Smooth muscle cell (in vitro differentiated cells): Measurements from ENCODE around the gene SIL1. TPM values are rescaled to one million over a fixed set of nuclear protein-coding genes. Genes with fewer than 3 reads are reported as not detected.

Experiments used
- DNase-seq: peaks from one replicate; lab custom pipeline; 2025; ENCODE audit not compliant: unreplicated experiment; lab: John Stamatoyannopoulos, UW
- H2AFZ ChIP-seq: fragments of 200-600 bp; sonication (generic); 2 replicates; pipeline ENCODE4 v1.6.0; 2016; ENCODE audit warnings: antibody characterized with exemption, low read depth, mild to moderate bottlenecking
- H3F3A ChIP-seq: fragments of 200-600 bp; sonication (generic); 2 replicates; pipeline ENCODE4 v1.6.0; 2017; ENCODE audit warnings: antibody characterized with exemption, low read depth
- H3K27ac ChIP-seq: fragments of 200-600 bp; sonication (generic); 2 replicates; pipeline ENCODE4 v1.5.1; 2016; ENCODE audit warnings: low read depth, mild to moderate bottlenecking
- H3K27me3 ChIP-seq: fragments of 200-600 bp; sonication (generic); 2 replicates; pipeline ENCODE4 v1.6.1; 2016; ENCODE audit warnings: low read depth, mild to moderate bottlenecking
- H3K36me3 ChIP-seq: fragments of 200-600 bp; sonication (generic); 2 replicates; pipeline ENCODE4 v1.5.1; 2016; ENCODE audit warnings: low read depth
- H3K4me1 ChIP-seq: fragments of 200-600 bp; sonication (generic); 2 replicates; pipeline ENCODE4 v1.5.1; 2016; ENCODE audit warnings: low read depth
- H3K4me2 ChIP-seq: fragments of 200-600 bp; sonication (generic); 2 replicates; pipeline ENCODE4 v1.6.0; 2016; ENCODE audit warnings: mild to moderate bottlenecking
- H3K4me3 ChIP-seq: fragments of 200-600 bp; sonication (generic); 2 replicates; pipeline ENCODE4 v1.5.1; 2016; ENCODE audit warnings: mild to moderate bottlenecking
- H3K79me2 ChIP-seq: fragments of 200-600 bp; sonication (generic); 2 replicates; pipeline ENCODE4 v1.6.0; 2016; ENCODE audit warnings: low read depth, mild to moderate bottlenecking
- H3K9ac ChIP-seq: fragments of 200-600 bp; sonication (generic); 2 replicates; pipeline ENCODE4 v1.6.0; 2016; ENCODE audit warnings: low read depth
- H3K9me3 ChIP-seq: fragments of 200-600 bp; sonication (generic); replicated peaks from 2 replicates; pipeline ENCODE4 v1.5.1; 2016; ENCODE audit warnings: low read depth
- H4K20me1 ChIP-seq: fragments of 200-600 bp; sonication (generic); 2 replicates; pipeline ENCODE4 v1.6.0; 2016; ENCODE audit warnings: low read depth
- WGBS: methylation state at CpG from one replicate; pipeline ENCODE4 v1.1.7; 2016; ENCODE audit warnings: low lambda C conversion rate; 5-methylcytosine and 5-hydroxymethylcytosine counted together
- polyA plus RNA-seq: library from polyadenylated mRNA; unstranded; fragments of >200 nt; fragmentation: Nextera tagmentation; extraction: Ambion mirVana; gene quantifications from 2 replicates; pipeline ENCODE4 v1.2.1, GENCODE V29; 2016
- total RNA-seq: library from RNA; depleted of rRNA; stranded (reverse); fragments of >200 nt; gene quantifications from 2 replicates; pipeline ENCODE4 v1.2.3, GENCODE V29; 2014
- TF ChIP-seq, protein P1 (sequence below): fragments of 200-600 bp; sonication (generic); IDR thresholded peaks from 2 replicates; pipeline ENCODE4 v1.5.1; 2017; ENCODE audit warnings: borderline replicate concordance, mild to moderate bottlenecking, antibody characterized with exemption; ENCODE audit not compliant: insufficient read depth, poor library complexity, severe bottlenecking

The SIL1 gene
- total and polyA plus RNA-seq, 2 experiments from 2014 or later: 45.5 to 119 TPM

DNA sequence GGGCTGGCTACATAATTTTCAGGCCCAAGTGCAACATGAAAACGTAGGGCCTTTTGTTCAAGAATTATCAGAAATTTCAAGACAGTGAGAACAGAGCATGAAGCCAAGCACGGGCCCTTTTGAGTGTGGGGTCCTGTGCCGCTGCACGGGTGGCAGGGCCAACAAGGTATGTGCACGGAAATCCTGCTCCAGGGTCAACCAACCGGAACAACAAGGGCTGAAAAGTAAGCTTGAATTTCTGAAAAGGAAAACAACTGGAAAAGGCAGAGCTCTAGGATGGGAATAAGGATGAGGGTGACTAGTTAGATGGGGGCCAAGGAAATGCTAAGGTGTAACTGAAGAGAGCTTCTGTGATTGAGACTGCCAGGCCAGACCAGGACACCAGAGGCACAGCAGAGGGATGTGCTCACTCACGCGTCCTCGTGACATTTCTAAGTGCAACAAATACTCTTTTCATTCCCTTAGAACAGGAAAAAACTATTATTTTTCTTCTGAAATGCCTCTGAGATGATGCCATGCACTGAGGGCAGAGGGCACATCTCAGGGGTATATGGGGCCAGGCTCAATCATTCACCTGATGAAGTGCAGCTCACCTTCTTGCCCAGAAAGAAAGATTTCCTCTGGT is 242.4 kb downstream of the SIL1 start:
- DNase-seq: no peak
- Histone ChIP-seq H3K4me1 (peaks cover 33% of the 10 kb centered on the region), H3K27me3 (no peaks in the 10 kb centered on the region), H3K4me3 (no peak overlapping the region), H3K9me3 (no peaks in the 10 kb centered on the region), H4K20me1 (peaks cover 4% of the 10 kb centered on the region), H3K4me2 (no peak overlapping the region), H3K27ac (no peak overlapping the region), H3K36me3 (no peaks in the 10 kb centered on the region), H3F3A (no peaks in the 10 kb centered on the region), H3K9ac (no peak overlapping the region), H3K79me2 (no peaks in the 10 kb centered on the region), H2AFZ (no peak overlapping the region)
- 87% methylated on average over 9 of the region's 9 CpGs for WGBS
- TF ChIP-seq, protein P1, sequence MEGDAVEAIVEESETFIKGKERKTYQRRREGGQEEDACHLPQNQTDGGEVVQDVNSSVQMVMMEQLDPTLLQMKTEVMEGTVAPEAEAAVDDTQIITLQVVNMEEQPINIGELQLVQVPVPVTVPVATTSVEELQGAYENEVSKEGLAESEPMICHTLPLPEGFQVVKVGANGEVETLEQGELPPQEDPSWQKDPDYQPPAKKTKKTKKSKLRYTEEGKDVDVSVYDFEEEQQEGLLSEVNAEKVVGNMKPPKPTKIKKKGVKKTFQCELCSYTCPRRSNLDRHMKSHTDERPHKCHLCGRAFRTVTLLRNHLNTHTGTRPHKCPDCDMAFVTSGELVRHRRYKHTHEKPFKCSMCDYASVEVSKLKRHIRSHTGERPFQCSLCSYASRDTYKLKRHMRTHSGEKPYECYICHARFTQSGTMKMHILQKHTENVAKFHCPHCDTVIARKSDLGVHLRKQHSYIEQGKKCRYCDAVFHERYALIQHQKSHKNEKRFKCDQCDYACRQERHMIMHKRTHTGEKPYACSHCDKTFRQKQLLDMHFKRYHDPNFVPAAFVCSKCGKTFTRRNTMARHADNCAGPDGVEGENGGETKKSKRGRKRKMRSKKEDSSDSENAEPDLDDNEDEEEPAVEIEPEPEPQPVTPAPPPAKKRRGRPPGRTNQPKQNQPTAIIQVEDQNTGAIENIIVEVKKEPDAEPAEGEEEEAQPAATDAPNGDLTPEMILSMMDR: no peak

DNA sequence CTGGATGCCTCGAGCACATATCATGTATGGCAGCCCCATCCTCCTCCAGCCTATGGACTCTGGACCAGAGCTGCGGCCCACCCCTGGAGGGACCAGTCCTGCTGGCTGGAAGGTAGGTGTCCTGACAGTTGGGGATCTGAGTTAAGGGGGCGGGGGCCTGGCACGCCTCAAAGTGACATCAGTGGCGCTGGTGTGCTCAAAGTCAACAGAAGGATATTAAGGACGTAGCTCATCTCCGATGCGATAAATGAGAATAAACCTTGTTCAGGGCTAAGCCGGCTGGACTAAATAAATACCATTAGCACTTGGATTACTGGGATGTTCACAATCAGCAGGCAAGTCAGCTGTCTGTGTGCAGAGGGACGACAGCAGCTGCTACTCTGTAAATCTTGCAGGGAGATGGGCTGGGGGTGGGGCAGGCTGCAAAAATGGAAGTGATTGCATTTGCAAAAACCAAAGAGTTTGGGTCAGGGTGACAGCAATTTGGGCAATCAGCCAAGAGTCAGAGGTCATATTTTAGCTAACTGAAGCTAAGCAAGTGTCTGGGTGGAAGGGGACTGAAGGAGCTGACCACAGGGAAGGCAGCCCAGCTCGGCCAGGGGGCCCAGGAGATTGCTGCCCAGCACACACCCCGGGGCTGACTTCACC is 243.0 kb downstream of the SIL1 start:
- DNase-seq: no peak
- peak overlapping the region; percentile 11 for H3K4me2 ChIP-seq
- TF ChIP-seq, protein P1: no peak
- peaks cover 33% of the 10 kb centered on the region for H3K4me1 ChIP-seq
- H3F3A ChIP-seq: no peaks in the 10 kb centered on the region
- H3K27me3 ChIP-seq: no peaks in the 10 kb centered on the region
- no peaks in the 10 kb centered on the region for H3K9me3 ChIP-seq
- H3K36me3 ChIP-seq: no peaks in the 10 kb centered on the region
- peaks cover 4% of the 10 kb centered on the region for H4K20me1 ChIP-seq
- no peak overlapping the region for H3K9ac ChIP-seq
- 51% methylated on average over 12 of the region's 12 CpGs for WGBS
- H2AFZ ChIP-seq: no peak overlapping the region
- H3K4me3 ChIP-seq: no peak overlapping the region
- H3K79me2 ChIP-seq: no peaks in the 10 kb centered on the region
- no peak overlapping the region for H3K27ac ChIP-seq

DNA sequence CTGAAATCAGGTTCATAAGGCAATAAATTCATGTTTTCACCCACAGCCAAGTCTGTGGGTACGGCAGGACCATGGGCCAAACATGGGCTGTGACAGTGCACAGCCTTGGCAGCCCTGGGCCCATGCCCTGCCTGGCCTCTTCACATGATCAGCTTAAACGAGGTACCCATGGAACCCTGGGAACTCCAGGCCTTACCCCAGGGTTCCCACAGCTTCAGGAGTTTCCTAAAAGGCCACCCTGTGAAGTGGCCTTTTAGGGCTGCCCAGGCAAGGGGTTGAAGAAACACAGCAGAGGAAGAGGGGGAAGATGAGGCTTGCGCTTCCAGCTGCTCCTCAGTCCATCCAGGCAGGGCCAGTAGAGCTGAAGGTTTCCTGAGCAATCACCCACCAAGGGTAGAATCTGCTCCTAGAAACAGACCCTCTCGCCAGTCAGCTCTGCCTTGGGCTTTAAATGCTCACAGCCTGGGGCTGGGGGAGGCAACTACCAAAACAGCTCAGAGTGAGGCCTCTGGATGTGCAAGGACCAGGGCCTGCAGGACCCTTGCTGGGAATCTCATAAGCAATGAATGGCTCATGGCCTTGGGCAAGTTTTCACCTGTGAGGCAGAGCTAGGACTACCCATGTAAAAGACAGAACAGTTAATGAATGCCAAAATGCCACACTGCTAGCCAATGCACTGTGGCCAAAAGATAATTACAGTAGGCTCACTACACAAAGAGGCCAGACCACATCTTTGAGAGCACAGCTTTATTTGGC is 243.7 kb downstream of the SIL1 start:
- peaks cover 4% of the 10 kb centered on the region for H4K20me1 ChIP-seq
- no peaks in the 10 kb centered on the region for H3K79me2 ChIP-seq
- peaks cover 33% of the 10 kb centered on the region for H3K4me1 ChIP-seq
- H3K4me3 ChIP-seq: no peak overlapping the region
- H3K27ac ChIP-seq: peak overlapping the region; percentile 24
- H2AFZ ChIP-seq: no peak overlapping the region
- H3K36me3 ChIP-seq: no peaks in the 10 kb centered on the region
- no peaks in the 10 kb centered on the region for H3K9me3 ChIP-seq
- H3K9ac ChIP-seq: no peak overlapping the region
- H3K4me2 ChIP-seq: peak overlapping the region; percentile 11
- WGBS: 89% methylated on average over 4 of the region's 4 CpGs
- TF ChIP-seq, protein P1: no peak
- no peaks in the 10 kb centered on the region for H3F3A ChIP-seq
- DNase-seq: no peak
- H3K27me3 ChIP-seq: no peaks in the 10 kb centered on the region
